ENCODE data around the gene CHIT1.
"Not testable (repeated sequence)": the region's sequence is repeated elsewhere in the genome, so short reads cannot be mapped to it uniquely, and the experiment has no call there.

CHIT1 gene

GRCh38 chr1:203244776-203245175 is 15.3 kb upstream of the CHIT1 start:
- H3K36me3 ChIP-seq (replicated peaks in 1 of 2; ENCODE audit: control insufficient read depth in 2 of 2, insufficient read depth in 2 of 2, low read length in 2 of 2): no peaks in the 10 kb centered on the region
- WGBS, 2 donors (ENCODE audit: extremely low coverage in 2 of 2, insufficient read length in 2 of 2, insufficient replicate concordance in 1 of 2): no CpG with 5 or more reads among the region's 4 CpGs
- H3K18ac ChIP-seq (ENCODE audit: low read length): no peak overlapping the region
- no peaks in the 10 kb centered on the region for H3K27me3 ChIP-seq (ENCODE audit: control insufficient read depth in 3 of 3, insufficient read depth in 3 of 3, low read depth in 1 of 3, low read length in 3 of 3)
- no peak overlapping the region for H4K8ac ChIP-seq (ENCODE audit: low read depth, low read length)
- no peak for DNase-seq (ENCODE audit: low spot score)
- no peak overlapping the region for H3K27ac ChIP-seq (replicated peaks; ENCODE audit: low read length)
- H2BK120ac ChIP-seq (ENCODE audit: low read depth, low read length): no peak overlapping the region
- no peaks in the 10 kb centered on the region for H3K79me1 ChIP-seq (ENCODE audit: low read depth, low read length)
- no peaks in the 10 kb centered on the region for H3K9me3 ChIP-seq (replicated peaks in 1 of 2; ENCODE audit: control insufficient read depth in 2 of 2, insufficient read depth in 1 of 2, low read depth in 1 of 2, low read length in 2 of 2)
- H3K4me2 ChIP-seq (ENCODE audit: insufficient read depth, low read length, poor library complexity, severe bottlenecking): no peak overlapping the region
- H3K9ac ChIP-seq (ENCODE audit: low read depth, low read length, poor library complexity): no peak overlapping the region
- no peak overlapping the region for H3K14ac ChIP-seq (ENCODE audit: low read length)
- no peaks in the 10 kb centered on the region for H3K4me1 ChIP-seq (ENCODE audit: control insufficient read depth in 2 of 2, insufficient read depth in 1 of 2, low read depth in 1 of 2, low read length in 2 of 2)
- H2AFZ ChIP-seq (ENCODE audit: low read length): no peak overlapping the region
- no peak overlapping the region for H3K4me3 ChIP-seq (ENCODE audit: low read length in 2 of 2)
- H2AK5ac ChIP-seq (ENCODE audit: low read depth, low read length): no peak overlapping the region
- H2BK15ac ChIP-seq (ENCODE audit: low read length): no peak overlapping the region
- H2BK5ac ChIP-seq (ENCODE audit: low read length): no peak overlapping the region
- no peak overlapping the region for H3K23ac ChIP-seq (ENCODE audit: low read depth, low read length, poor library complexity)
- H4K91ac ChIP-seq (ENCODE audit: low read depth, low read length, poor library complexity): no peak overlapping the region
- H2BK12ac ChIP-seq (ENCODE audit: low read length): no peak overlapping the region
- no peak overlapping the region for H3K4ac ChIP-seq (ENCODE audit: low read length)

- H4K91ac ChIP-seq (ENCODE audit: low read depth, low read length, poor library complexity); H3K4me2 ChIP-seq (ENCODE audit: insufficient read depth, low read length, poor library complexity, severe bottlenecking); H3K18ac ChIP-seq (ENCODE audit: low read length); H3K23ac ChIP-seq (ENCODE audit: low read depth, low read length, poor library complexity); H3K4me1 ChIP-seq (ENCODE audit: control insufficient read depth in 2 of 2, insufficient read depth in 1 of 2, low read depth in 1 of 2, low read length in 2 of 2); H2AK5ac ChIP-seq (ENCODE audit: low read depth, low read length); H2BK15ac ChIP-seq (ENCODE audit: low read length); H3K79me1 ChIP-seq (ENCODE audit: low read depth, low read length); H2BK5ac ChIP-seq (ENCODE audit: low read length); H2BK12ac ChIP-seq (ENCODE audit: low read length); H3K4ac ChIP-seq (ENCODE audit: low read length); H3K36me3 ChIP-seq (replicated peaks in 1 of 2; ENCODE audit: control insufficient read depth in 2 of 2, insufficient read depth in 2 of 2, low read length in 2 of 2); H3K27ac ChIP-seq (replicated peaks; ENCODE audit: low read length); H3K27me3 ChIP-seq (ENCODE audit: control insufficient read depth in 3 of 3, insufficient read depth in 3 of 3, low read depth in 1 of 3, low read length in 3 of 3); H2BK120ac ChIP-seq (ENCODE audit: low read depth, low read length); H4K8ac ChIP-seq (ENCODE audit: low read depth, low read length); H3K4me3 ChIP-seq (ENCODE audit: low read length in 2 of 2); H3K9me3 ChIP-seq (replicated peaks in 1 of 2; ENCODE audit: control insufficient read depth in 2 of 2, insufficient read depth in 1 of 2, low read depth in 1 of 2, low read length in 2 of 2); H3K9ac ChIP-seq (ENCODE audit: low read depth, low read length, poor library complexity); DNase-seq (ENCODE audit: low spot score); H3K14ac ChIP-seq (ENCODE audit: low read length); H2AFZ ChIP-seq (ENCODE audit: low read length): not testable (repeated sequence)
- WGBS, 2 donors (ENCODE audit: extremely low coverage in 2 of 2, insufficient read length in 2 of 2, insufficient replicate concordance in 1 of 2): no CpG with 5 or more reads among the region's 5 CpGs
Observed at GRCh38 chr1:203241708-203242107, 12.2 kb upstream of the CHIT1 start.

- no CpG with 5 or more reads among the region's 5 CpGs for WGBS, 2 donors (ENCODE audit: extremely low coverage in 2 of 2, insufficient read length in 2 of 2, insufficient replicate concordance in 1 of 2)
- no peak overlapping the region for H3K4me2 ChIP-seq (ENCODE audit: insufficient read depth, low read length, poor library complexity, severe bottlenecking)
- no peaks in the 10 kb centered on the region for H3K36me3 ChIP-seq (replicated peaks in 1 of 2; ENCODE audit: control insufficient read depth in 2 of 2, insufficient read depth in 2 of 2, low read length in 2 of 2)
- no peak overlapping the region for H3K23ac ChIP-seq (ENCODE audit: low read depth, low read length, poor library complexity)
- H2BK120ac ChIP-seq (ENCODE audit: low read depth, low read length): no peak overlapping the region
- H3K14ac ChIP-seq (ENCODE audit: low read length): no peak overlapping the region
- H3K9me3 ChIP-seq (replicated peaks in 1 of 2; ENCODE audit: control insufficient read depth in 2 of 2, insufficient read depth in 1 of 2, low read depth in 1 of 2, low read length in 2 of 2): peaks cover 3% of the 10 kb centered on the region in 2 donors
- no peak overlapping the region for H3K4me3 ChIP-seq (ENCODE audit: low read length in 2 of 2)
- H3K4ac ChIP-seq (ENCODE audit: low read length): no peak overlapping the region
- H2BK15ac ChIP-seq (ENCODE audit: low read length): peak overlapping the region; percentile 15
- H2AK5ac ChIP-seq (ENCODE audit: low read depth, low read length): no peak overlapping the region
- no peaks in the 10 kb centered on the region for H3K4me1 ChIP-seq (ENCODE audit: control insufficient read depth in 2 of 2, insufficient read depth in 1 of 2, low read depth in 1 of 2, low read length in 2 of 2)
- no peak overlapping the region for H4K8ac ChIP-seq (ENCODE audit: low read depth, low read length)
- DNase-seq (ENCODE audit: low spot score): no peak
- H3K27me3 ChIP-seq (ENCODE audit: control insufficient read depth in 3 of 3, insufficient read depth in 3 of 3, low read depth in 1 of 3, low read length in 3 of 3): peaks cover 0 to 4% (median 0%) of the 10 kb centered on the region in 3 experiments
- no peak overlapping the region for H4K91ac ChIP-seq (ENCODE audit: low read depth, low read length, poor library complexity)
- no peak overlapping the region for H3K9ac ChIP-seq (ENCODE audit: low read depth, low read length, poor library complexity)
- no peak overlapping the region for H2AFZ ChIP-seq (ENCODE audit: low read length)
- H2BK12ac ChIP-seq (ENCODE audit: low read length): no peak overlapping the region
- no peak overlapping the region for H3K27ac ChIP-seq (replicated peaks; ENCODE audit: low read length)
- H3K79me1 ChIP-seq (ENCODE audit: low read depth, low read length): no peaks in the 10 kb centered on the region
- H2BK5ac ChIP-seq (ENCODE audit: low read length): no peak overlapping the region
- no peak overlapping the region for H3K18ac ChIP-seq (ENCODE audit: low read length)
Observed at GRCh38 chr1:203239526-203240305, 10.2 kb upstream of the CHIT1 start.

- DNase-seq (ENCODE audit: low spot score): no peak
- Histone ChIP-seq H2AK5ac (ENCODE audit: low read depth, low read length) (no peak overlapping the region), H3K79me1 (ENCODE audit: low read depth, low read length) (no peaks in the 10 kb centered on the region), H2BK12ac (ENCODE audit: low read length) (no peak overlapping the region), H3K4me3 (ENCODE audit: low read length in 2 of 2) (no peak overlapping the region), H3K4me1 (ENCODE audit: control insufficient read depth in 2 of 2, insufficient read depth in 1 of 2, low read depth in 1 of 2, low read length in 2 of 2) (no peaks in the 10 kb centered on the region), H3K36me3 (replicated peaks in 1 of 2; ENCODE audit: control insufficient read depth in 2 of 2, insufficient read depth in 2 of 2, low read length in 2 of 2) (no peaks in the 10 kb centered on the region), H3K18ac (ENCODE audit: low read length) (no peak overlapping the region), H3K14ac (ENCODE audit: low read length) (no peak overlapping the region), H4K8ac (ENCODE audit: low read depth, low read length) (no peak overlapping the region), H3K27ac (replicated peaks; ENCODE audit: low read length) (no peak overlapping the region), H2BK15ac (ENCODE audit: low read length) (no peak overlapping the region), H3K9ac (ENCODE audit: low read depth, low read length, poor library complexity) (no peak overlapping the region), H2BK5ac (ENCODE audit: low read length) (no peak overlapping the region), H3K9me3 (replicated peaks in 1 of 2; ENCODE audit: control insufficient read depth in 2 of 2, insufficient read depth in 1 of 2, low read depth in 1 of 2, low read length in 2 of 2) (peaks cover 3% of the 10 kb centered on the region in 2 donors), H2AFZ (ENCODE audit: low read length) (no peak overlapping the region), H3K23ac (ENCODE audit: low read depth, low read length, poor library complexity) (no peak overlapping the region), H3K4ac (ENCODE audit: low read length) (no peak overlapping the region), H2BK120ac (ENCODE audit: low read depth, low read length) (no peak overlapping the region), H3K27me3 (ENCODE audit: control insufficient read depth in 3 of 3, insufficient read depth in 3 of 3, low read depth in 1 of 3, low read length in 3 of 3) (peaks cover 0 to 4% (median 0%) of the 10 kb centered on the region in 3 experiments), H3K4me2 (ENCODE audit: insufficient read depth, low read length, poor library complexity, severe bottlenecking) (no peak overlapping the region), H4K91ac (ENCODE audit: low read depth, low read length, poor library complexity) (no peak overlapping the region)
- no CpG with 5 or more reads among the region's 4 CpGs for WGBS, 2 donors (ENCODE audit: extremely low coverage in 2 of 2, insufficient read length in 2 of 2, insufficient replicate concordance in 1 of 2)
Observed at GRCh38 chr1:203239081-203239480, 9.6 kb upstream of the CHIT1 start.

Data from neuronal stem cell (in vitro differentiated cells).